Tibial nerve (tissue), 4 donors: ENCODE results near the gene SLC1A3. TPM values are rescaled to one million over a fixed set of nuclear protein-coding genes. Genes with fewer than 3 reads are reported as not detected.
"Not testable (repeated sequence)": the region's sequence is repeated elsewhere in the genome, so short reads cannot be mapped to it uniquely, and the experiment has no call there.

Experiments used
- DNase-seq, 2 donors: peaks; one replicate each; pipeline ENCODE4 v3.0.0-alpha.2; 2019; ENCODE audit warnings: low spot score in 2 of 2
- H3K27ac ChIP-seq, 4 donors: fragments of 200-600 bp; sonication (generic) in 3 of 4; one replicate each; pipeline ENCODE4 v1.5.1; 2017 to 2019; ENCODE audit warnings: mild to moderate bottlenecking in 1 of 4
- H3K27me3 ChIP-seq, 2 donors: fragments of 200-600 bp; sonication (generic) in 1 of 2; one replicate each; pipeline versions ENCODE4 v1.5.1 to v1.6.0; 2017 to 2019
- H3K36me3 ChIP-seq, 3 donors: fragments of 200-600 bp; sonication (generic); one replicate each; pipeline ENCODE4 v1.5.1; 2018 to 2019
- H3K4me1 ChIP-seq, 4 donors: fragments of 200-600 bp; sonication (generic) in 3 of 4; one replicate each; pipeline ENCODE4 v1.5.1; 2017 to 2019
- H3K4me3 ChIP-seq, 4 donors: fragments of 200-600 bp; sonication (generic) in 3 of 4; one replicate each; pipeline ENCODE4 v1.5.1; 2017 to 2019; ENCODE audit warnings: mild to moderate bottlenecking in 1 of 4, moderate library complexity in 1 of 4
- H3K9me3 ChIP-seq, 4 donors: fragments of 200-600 bp; sonication (generic) in 3 of 4; one replicate each; pipeline ENCODE4 v1.5.1; 2017 to 2019
- CTCF ChIP-seq, 5 experiments: fragments of 200-600 bp in 3 of 5; fragments of 450-650 bp in 2 of 5; sonication (generic) in 3 of 5; IDR thresholded peaks; one replicate each; pipeline ENCODE4 v1.5.1; 2016 to 2019; ENCODE audit warnings: antibody characterized with exemption in 5 of 5, mild to moderate bottlenecking in 3 of 5, moderate library complexity in 2 of 5
- EP300 ChIP-seq, 2 donors: sonication (generic); formaldehyde crosslinking; IDR thresholded peaks; one replicate each; pipeline ENCODE4 v1.6.1; 2017; ENCODE audit warnings: antibody characterized with exemption in 2 of 2, mild to moderate bottlenecking in 1 of 2
- POLR2A ChIP-seq, 2 donors: fragments of 450-650 bp; IDR thresholded peaks; one replicate each; pipeline ENCODE4 v1.6.1; 2017; ENCODE audit warnings: antibody characterized with exemption in 2 of 2, mild to moderate bottlenecking in 2 of 2, moderate library complexity in 2 of 2
- WGBS, 2 donors: methylation state at CpG; one replicate each; pipeline ENCODE4 v1.1.5; 2018; 5-methylcytosine and 5-hydroxymethylcytosine counted together
- total RNA-seq, 4 donors: library from RNA; depleted of rRNA; stranded (reverse); fragments of >200 nt; gene quantifications; one replicate each; pipeline ENCODE4 v1.1.0, GENCODE V29; 2016

Gene SLC1A3
- total RNA-seq, 4 donors from 2014 or later: 22.0 to 123 (median 75.0) TPM

- no peak for DNase-seq
- H3K4me3 ChIP-seq: no peak overlapping the region
- H3K4me1 ChIP-seq: no peaks in the 10 kb centered on the region
- H3K27ac ChIP-seq: no peak overlapping the region
- H3K9me3 ChIP-seq: no peaks in the 10 kb centered on the region
- no peaks in the 10 kb centered on the region for H3K36me3 ChIP-seq
- TF ChIP-seq EP300 (IDR thresholded peaks at IDR 0.05) (no peak), CTCF (IDR thresholded peaks at IDR 0.05) (no peak), POLR2A (IDR thresholded peaks at IDR 0.05) (no peak)
- H3K27me3 ChIP-seq: no peaks in the 10 kb centered on the region
- WGBS, 2 donors: 57 to 67% methylated on average over 1 of the region's 1 CpG
Measured at GRCh38 chr5:36640949-36641348, 34.5 kb downstream of the SLC1A3 start.

- Histone ChIP-seq H3K4me3 (no peak overlapping the region), H3K9me3 (no peaks in the 10 kb centered on the region), H3K4me1 (no peaks in the 10 kb centered on the region), H3K27ac (no peak overlapping the region), H3K27me3 (no peaks in the 10 kb centered on the region), H3K36me3 (no peaks in the 10 kb centered on the region)
- TF ChIP-seq EP300 (IDR thresholded peaks at IDR 0.05) (no peak), CTCF (IDR thresholded peaks at IDR 0.05) (no peak), POLR2A (IDR thresholded peaks at IDR 0.05) (no peak)
- DNase-seq: no peak
Measured at GRCh38 chr5:36641431-36641830, 35.0 kb downstream of the SLC1A3 start.

GRCh38 chr5:36642089-36642488 lies 35.7 kb downstream of the SLC1A3 start:
- Histone ChIP-seq H3K27me3 (no peaks in the 10 kb centered on the region), H3K4me1 (no peaks in the 10 kb centered on the region), H3K36me3 (no peaks in the 10 kb centered on the region), H3K9me3 (no peaks in the 10 kb centered on the region), H3K27ac (no peak overlapping the region), H3K4me3 (no peak overlapping the region)
- 62 to 68% methylated on average over 4 of the region's 4 CpGs for WGBS, 2 donors
- TF ChIP-seq POLR2A (IDR thresholded peaks at IDR 0.05): no peak
- DNase-seq: no peak

- H3K27me3 ChIP-seq: no peaks in the 10 kb centered on the region
- no peaks in the 10 kb centered on the region for H3K36me3 ChIP-seq
- no peak overlapping the region for H3K4me3 ChIP-seq
- WGBS, 2 donors: 92 to 93% methylated on average over 1 of the region's 1 CpG
- DNase-seq: no peak
- TF ChIP-seq CTCF (IDR thresholded peaks at IDR 0.05) (no peak), EP300 (IDR thresholded peaks at IDR 0.05) (no peak), POLR2A (IDR thresholded peaks at IDR 0.05) (no peak)
- H3K4me1 ChIP-seq: no peaks in the 10 kb centered on the region
- no peak overlapping the region for H3K27ac ChIP-seq
- H3K9me3 ChIP-seq: no peaks in the 10 kb centered on the region
Measured at GRCh38 chr5:36643162-36643561, 36.8 kb downstream of the SLC1A3 start.

GRCh38 chr5:36643841-36644240 lies 37.4 kb downstream of the SLC1A3 start:
- DNase-seq, H3K4me1 ChIP-seq, H3K27ac ChIP-seq, H3K9me3 ChIP-seq, H3K4me3 ChIP-seq, H3K36me3 ChIP-seq, H3K27me3 ChIP-seq: not testable (repeated sequence)
- WGBS, 2 donors: 80 to 83% methylated on average over 5 of the region's 5 CpGs

GRCh38 chr5:36644727-36645126 lies 38.3 kb downstream of the SLC1A3 start:
- Histone ChIP-seq H3K4me1 (no peaks in the 10 kb centered on the region), H3K36me3 (no peaks in the 10 kb centered on the region), H3K27ac (no peak overlapping the region), H3K27me3 (no peaks in the 10 kb centered on the region), H3K4me3 (no peak overlapping the region), H3K9me3 (no peaks in the 10 kb centered on the region)
- no peak for TF ChIP-seq CTCF (IDR thresholded peaks at IDR 0.05)
- no peak for TF ChIP-seq POLR2A (IDR thresholded peaks at IDR 0.05)
- TF ChIP-seq EP300 (IDR thresholded peaks at IDR 0.05): no peak
- 97 to 99% methylated on average over 3 of the region's 3 CpGs for WGBS, 2 donors
- no peak for DNase-seq
